Keratinocyte (primary cell): Measurements from ENCODE around the gene RBM18. TPM values are rescaled to one million over a fixed set of nuclear protein-coding genes. Genes with fewer than 3 reads are reported as not detected.

Experiments used
- DNase-seq: peaks from one replicate; pipeline ENCODE4 v3.0.0-alpha.2; 2011; ENCODE audit warnings: low read depth, missing footprints, low spot score
- FAIRE-seq: peaks from 2 replicates; lab custom pipeline; 2011; peaks lifted over from hg19 to GRCh38; lab: Jason Lieb, UNC
- H2AFZ ChIP-seq: 2 replicates; pipeline ENCODE4 v1.6.0; 2012; ENCODE audit warnings: low read length, control low read depth, inconsistent platforms; ENCODE audit not compliant: control insufficient read depth
- H3K27ac ChIP-seq: 2 replicates; pipeline ENCODE4 v1.5.1; 2011; ENCODE audit warnings: low read length; ENCODE audit not compliant: control insufficient read depth, insufficient read depth
- H3K27me3 ChIP-seq: 3 replicates; pipeline ENCODE4 v1.6.0; 2011; ENCODE audit warnings: low read length; ENCODE audit not compliant: control insufficient read depth, insufficient read depth; ENCODE audit errors: extremely low read depth
- H3K36me3 ChIP-seq, 2 experiments: 2 replicates in 1 of 2; 3 replicates in 1 of 2; pipeline ENCODE4 v1.5.1; 2011; ENCODE audit warnings: low read length in 2 of 2, mild to moderate bottlenecking in 1 of 2; ENCODE audit not compliant: control insufficient read depth in 2 of 2, insufficient read depth in 2 of 2; ENCODE audit errors: extremely low read depth in 1 of 2
- H3K4me1 ChIP-seq: 3 replicates; pipeline ENCODE4 v1.5.1; 2011; ENCODE audit warnings: low read length; ENCODE audit not compliant: control insufficient read depth, insufficient read depth; ENCODE audit errors: extremely low read depth
- H3K4me2 ChIP-seq: 3 replicates; pipeline ENCODE4 v1.6.0; 2011; ENCODE audit warnings: low read depth, low read length; ENCODE audit not compliant: control insufficient read depth, insufficient read depth; ENCODE audit errors: extremely low read depth
- H3K4me3 ChIP-seq, 3 experiments: fragments of 200-600 bp in 1 of 3; sonication (generic) in 1 of 3; 2 replicates in 2 of 3; 3 replicates in 1 of 3; pipeline ENCODE4 v1.5.1; 2011 to 2016; ENCODE audit warnings: low read length in 3 of 3, mild to moderate bottlenecking in 3 of 3, control low read depth in 2 of 3, inconsistent platforms in 1 of 3, low read depth in 1 of 3, mixed read lengths in 1 of 3, mixed run types in 1 of 3, moderate library complexity in 1 of 3; ENCODE audit not compliant: control insufficient read depth in 2 of 3, insufficient read depth in 2 of 3; ENCODE audit errors: extremely low read depth in 1 of 3
- H3K79me2 ChIP-seq: 2 replicates; pipeline ENCODE4 v1.6.0; 2012; ENCODE audit warnings: low read length; ENCODE audit not compliant: control insufficient read depth, insufficient read depth
- H3K9ac ChIP-seq: 3 replicates; pipeline ENCODE4 v1.6.0; 2011; ENCODE audit warnings: low read length; ENCODE audit not compliant: control insufficient read depth, insufficient read depth; ENCODE audit errors: extremely low read depth
- H3K9me1 ChIP-seq: 3 replicates; pipeline ENCODE4 v1.6.0; 2011; ENCODE audit warnings: low read length; ENCODE audit not compliant: control insufficient read depth, insufficient read depth; ENCODE audit errors: extremely low read depth
- H3K9me3 ChIP-seq: 2 replicates; pipeline ENCODE4 v1.5.1; 2012; ENCODE audit warnings: low read depth, low read length; ENCODE audit not compliant: control insufficient read depth
- H4K20me1 ChIP-seq: 3 replicates; pipeline ENCODE4 v1.6.0; 2011; ENCODE audit warnings: low read length; ENCODE audit not compliant: control insufficient read depth, insufficient read depth; ENCODE audit errors: extremely low read depth
- EZH2 ChIP-seq: IDR thresholded peaks from one replicate; pipeline ENCODE4 v1.6.1; 2012; ENCODE audit warnings: inconsistent platforms, mild to moderate bottlenecking, low read length, moderate library complexity
- dilution Hi-C: fragments of 300-500 bp; cut with MboI; formaldehyde crosslinking; loops from one replicate; pipeline ENCODE4 v1.7.0; 2020; ENCODE audit warnings: low sequenced_read_pairs; ENCODE audit not compliant: extremely low pct_ligation_motif_present
- polyA plus RNA-seq, 5 experiments: library from polyadenylated mRNA; depleted of rRNA in 3 of 5; stranded (reverse) in 3 of 5; stranded (forward) in 1 of 5; unstranded in 1 of 5; fragments of >200 nt; gene quantifications; 1 replicate in 1 of 5; 2 replicates in 3 of 5; 3 replicates in 1 of 5; pipeline versions ENCODE4 v1.2.1 to v1.2.3, GENCODE V29; 2011 to 2012; ENCODE audit warnings: missing spikeins in 2 of 5, low read depth in 1 of 5, low replicate concordance in 1 of 5
- TF ChIP-seq, protein P1 (sequence below), 3 experiments: IDR thresholded peaks in 1 of 3; conservative IDR thresholded peaks in 1 of 3; optimal IDR thresholded peaks in 1 of 3; 2 replicates in 2 of 3; 3 replicates in 1 of 3; pipeline versions ENCODE3 to v1.5.1; 2011; ENCODE audit warnings: low read length in 3 of 3, mild to moderate bottlenecking in 3 of 3, moderate library complexity in 2 of 3, control low read depth in 1 of 3, inconsistent platforms in 1 of 3; ENCODE audit not compliant: insufficient read depth in 2 of 3; ENCODE audit errors: extremely low read depth in 1 of 3

Gene RBM18
- polyA plus RNA-seq, 1 donor (not counting 4 experiments of a cell fraction or from before 2014, with no cell fraction given), result 43.4 TPM

DNA sequence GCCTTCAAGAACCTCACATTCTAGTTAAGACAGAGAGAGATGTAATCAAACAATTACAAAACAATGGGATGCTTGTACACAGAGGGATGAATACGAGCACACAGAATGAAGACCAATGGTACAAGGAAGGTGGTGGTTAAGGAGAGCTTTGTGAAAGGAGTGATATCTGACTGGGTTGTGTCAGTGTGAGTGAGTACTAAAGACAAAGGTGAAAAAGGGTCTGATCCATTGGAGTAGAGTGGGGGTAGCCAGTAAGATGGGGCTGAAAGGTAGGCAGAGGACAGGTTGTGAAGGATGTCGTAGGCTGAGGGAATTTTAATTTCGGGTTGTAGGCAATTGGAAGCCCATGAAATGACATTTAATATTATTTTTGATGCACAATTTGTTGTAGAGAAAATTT, 9.9 kb downstream of the RBM18 start:
- dilution Hi-C loops, result no loop called here
- no peak for TF ChIP-seq EZH2
- TF ChIP-seq, protein P1, sequence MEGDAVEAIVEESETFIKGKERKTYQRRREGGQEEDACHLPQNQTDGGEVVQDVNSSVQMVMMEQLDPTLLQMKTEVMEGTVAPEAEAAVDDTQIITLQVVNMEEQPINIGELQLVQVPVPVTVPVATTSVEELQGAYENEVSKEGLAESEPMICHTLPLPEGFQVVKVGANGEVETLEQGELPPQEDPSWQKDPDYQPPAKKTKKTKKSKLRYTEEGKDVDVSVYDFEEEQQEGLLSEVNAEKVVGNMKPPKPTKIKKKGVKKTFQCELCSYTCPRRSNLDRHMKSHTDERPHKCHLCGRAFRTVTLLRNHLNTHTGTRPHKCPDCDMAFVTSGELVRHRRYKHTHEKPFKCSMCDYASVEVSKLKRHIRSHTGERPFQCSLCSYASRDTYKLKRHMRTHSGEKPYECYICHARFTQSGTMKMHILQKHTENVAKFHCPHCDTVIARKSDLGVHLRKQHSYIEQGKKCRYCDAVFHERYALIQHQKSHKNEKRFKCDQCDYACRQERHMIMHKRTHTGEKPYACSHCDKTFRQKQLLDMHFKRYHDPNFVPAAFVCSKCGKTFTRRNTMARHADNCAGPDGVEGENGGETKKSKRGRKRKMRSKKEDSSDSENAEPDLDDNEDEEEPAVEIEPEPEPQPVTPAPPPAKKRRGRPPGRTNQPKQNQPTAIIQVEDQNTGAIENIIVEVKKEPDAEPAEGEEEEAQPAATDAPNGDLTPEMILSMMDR (optimal IDR thresholded peaks at IDR 0.05 in 1 of 3, IDR thresholded peaks at IDR 0.05 in 1 of 3, conservative IDR thresholded peaks at IDR 0.05 in 1 of 3; ENCODE audit: extremely low read depth in 1 of 3, insufficient read depth in 2 of 3, low read length in 3 of 3), result no peak
- Histone ChIP-seq H3K27ac (no peak overlapping the region), H2AFZ (no peak overlapping the region), H3K9me1 (no peaks in the 10 kb centered on the region), H3K27me3 (no peaks in the 10 kb centered on the region), H3K79me2 (peaks cover 12% of the 10 kb centered on the region), H3K4me2 (no peak overlapping the region), H3K4me3 (no peak overlapping the region), H3K9ac (no peak overlapping the region), H3K4me1 (no peaks in the 10 kb centered on the region), H3K9me3 (no peaks in the 10 kb centered on the region), H4K20me1 (no peaks in the 10 kb centered on the region), H3K36me3 (peaks cover 4 to 7% of the 10 kb centered on the region in 2 experiments)
- FAIRE-seq (no peak), DNase-seq (no peak)

DNA sequence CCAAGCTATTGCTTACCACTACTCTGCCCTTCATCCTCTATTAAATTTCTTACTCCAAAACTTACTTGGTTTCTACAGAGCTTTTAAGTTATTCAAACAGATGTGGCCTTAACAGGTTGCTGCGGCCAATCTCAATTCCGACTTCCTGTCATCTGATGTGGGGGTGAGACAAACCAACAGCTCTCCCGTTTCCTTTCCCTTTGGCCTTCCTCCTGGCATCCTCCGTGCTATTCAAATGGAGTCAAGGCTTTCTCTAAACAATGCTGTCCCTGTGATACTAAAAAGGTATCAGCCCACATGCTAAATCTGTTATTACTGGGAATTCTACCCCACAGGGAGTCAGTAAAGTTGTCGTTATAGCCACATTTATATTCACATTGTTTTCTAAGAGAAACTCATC, 11.8 kb downstream of the RBM18 start:
- no peak for FAIRE-seq
- dilution Hi-C loops, result no loop called here

More for the DNA sequence above, 11.8 kb downstream of the RBM18 start:
- H3K4me1 ChIP-seq, result no peaks in the 10 kb centered on the region
- peaks cover 7 to 8% of the 10 kb centered on the region in 2 experiments for H3K36me3 ChIP-seq
- H3K9me1 ChIP-seq, result no peaks in the 10 kb centered on the region
- no peaks in the 10 kb centered on the region for H3K9me3 ChIP-seq
- H3K27ac ChIP-seq, result no peak overlapping the region
- DNase-seq, result no peak
- TF ChIP-seq EZH2, result no peak
- TF ChIP-seq, protein P1 (optimal IDR thresholded peaks at IDR 0.05 in 1 of 3, IDR thresholded peaks at IDR 0.05 in 1 of 3, conservative IDR thresholded peaks at IDR 0.05 in 1 of 3; ENCODE audit: extremely low read depth in 1 of 3, insufficient read depth in 2 of 3, low read length in 3 of 3), result no peak
- H4K20me1 ChIP-seq, result no peaks in the 10 kb centered on the region
- H3K4me2 ChIP-seq, result no peak overlapping the region
- no peak overlapping the region for H3K9ac ChIP-seq
- no peak overlapping the region for H3K4me3 ChIP-seq
- no peak overlapping the region for H2AFZ ChIP-seq
- no peaks in the 10 kb centered on the region for H3K27me3 ChIP-seq
- peaks cover 12% of the 10 kb centered on the region for H3K79me2 ChIP-seq
